Lower leg skin (tissue), 3 donors: ENCODE data around the gene SLC43A1.

Experiments used
- CTCF ChIP-seq, 3 donors: fragments of 450-650 bp; IDR thresholded peaks; one replicate each; pipeline ENCODE4 v1.5.1; 2016; ENCODE audit warnings: antibody characterized with exemption in 3 of 3, mild to moderate bottlenecking in 3 of 3, moderate library complexity in 2 of 3
- POLR2A ChIP-seq, 2 donors: fragments of 450-650 bp; IDR thresholded peaks; one replicate each; pipeline ENCODE4 v1.6.1; 2016 to 2017; ENCODE audit warnings: antibody characterized with exemption in 2 of 2, mild to moderate bottlenecking in 1 of 2, moderate library complexity in 1 of 2

GRCh38 chr11:57463671-57464538 is 51.6 kb downstream of the SLC43A1 start:
- TF ChIP-seq POLR2A (IDR thresholded peaks at IDR 0.05) = no peak
- no peak for TF ChIP-seq CTCF (IDR thresholded peaks at IDR 0.05)
